Measurements from ENCODE around the gene GPX8.

The GPX8 gene

GRCh38 chr5:55172937-55173686, 13.1 kb downstream of the GPX8 start, which contains the start of gene CDC20B:
CDC20B (minus strand) TSS chr5:55173177; CDS start chr5:55173000, 177 bp downstream.
- peak; percentile 70 to 73 for DNase-seq

GRCh38 chr5:55173687-55174230, 13.8 kb downstream of the GPX8 start:
- peak; percentile 11 to 28 for DNase-seq

GRCh38 chr5:55175781-55176175, 15.8 kb downstream of the GPX8 start:
- no peak for DNase-seq

- DNase-seq = peak; percentile 42 to 59
Observed at GRCh38 chr5:55176176-55176818, 16.3 kb downstream of the GPX8 start.

GRCh38 chr5:55177078-55177477, 17.1 kb downstream of the GPX8 start:
- no peak for DNase-seq

- DNase-seq = no peak
Observed at GRCh38 chr5:55180016-55180415, 20.0 kb downstream of the GPX8 start.

GRCh38 chr5:55187370-55187769, 27.4 kb downstream of the GPX8 start:
- peak; percentile 24 to 35 for DNase-seq

- DNase-seq = peak; percentile 23 to 26
Observed at GRCh38 chr5:55188656-55189540, 28.9 kb downstream of the GPX8 start.

GRCh38 chr5:55191165-55191564, 31.2 kb downstream of the GPX8 start:
- DNase-seq = no peak

- DNase-seq = no peak
Observed at GRCh38 chr5:55205001-55205400, 45.0 kb downstream of the GPX8 start.

GRCh38 chr5:55211184-55211874, 51.4 kb downstream of the GPX8 start:
- peak in 1 of 2 experiments; percentile 9 for DNase-seq
